Coronary artery (tissue), 2 donors: ENCODE data around the gene SESTD1.

Experiments
- DNase-seq: peaks from one replicate; pipeline ENCODE4 v3.0.0-alpha.2; 2017; ENCODE audit warnings: low spot score
- H3K27ac ChIP-seq, 2 donors: fragments of 200-600 bp; sonication (generic); one replicate each; pipeline ENCODE4 v1.5.1; 2016 to 2019
- H3K4me3 ChIP-seq: fragments of 200-600 bp; sonication (generic); 2 replicates; pipeline ENCODE4 v1.5.1; 2016; ENCODE audit warnings: mild to moderate bottlenecking, moderate library complexity
- TF ChIP-seq, protein P1 (sequence below): fragments of 200-600 bp; sonication (generic); IDR thresholded peaks from one replicate; pipeline ENCODE4 v1.5.1; 2019; ENCODE audit warnings: antibody characterized with exemption

The SESTD1 gene

DNA sequence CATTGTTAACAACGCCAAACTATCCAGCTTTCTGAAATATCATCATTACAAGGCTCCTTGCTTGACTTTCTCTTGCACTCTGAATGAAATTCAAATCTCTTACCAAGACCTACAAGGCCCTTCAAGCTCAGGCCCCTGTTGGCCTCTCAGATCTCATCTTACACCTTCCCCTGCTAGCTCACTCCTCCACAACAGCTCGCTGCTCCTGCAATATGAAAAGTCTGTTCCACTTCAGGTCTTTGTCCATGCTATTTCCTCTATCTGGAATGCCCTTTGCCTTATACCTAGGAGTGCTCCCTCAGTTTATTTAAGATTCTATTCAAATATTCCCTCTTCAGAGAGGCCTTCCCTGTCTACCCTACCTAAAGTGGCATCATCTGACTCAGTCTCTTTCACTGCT lies 91.7 kb downstream of the SESTD1 start:
- no peak overlapping the region for H3K27ac ChIP-seq
- no peak overlapping the region for H3K4me3 ChIP-seq
- TF ChIP-seq, protein P1, sequence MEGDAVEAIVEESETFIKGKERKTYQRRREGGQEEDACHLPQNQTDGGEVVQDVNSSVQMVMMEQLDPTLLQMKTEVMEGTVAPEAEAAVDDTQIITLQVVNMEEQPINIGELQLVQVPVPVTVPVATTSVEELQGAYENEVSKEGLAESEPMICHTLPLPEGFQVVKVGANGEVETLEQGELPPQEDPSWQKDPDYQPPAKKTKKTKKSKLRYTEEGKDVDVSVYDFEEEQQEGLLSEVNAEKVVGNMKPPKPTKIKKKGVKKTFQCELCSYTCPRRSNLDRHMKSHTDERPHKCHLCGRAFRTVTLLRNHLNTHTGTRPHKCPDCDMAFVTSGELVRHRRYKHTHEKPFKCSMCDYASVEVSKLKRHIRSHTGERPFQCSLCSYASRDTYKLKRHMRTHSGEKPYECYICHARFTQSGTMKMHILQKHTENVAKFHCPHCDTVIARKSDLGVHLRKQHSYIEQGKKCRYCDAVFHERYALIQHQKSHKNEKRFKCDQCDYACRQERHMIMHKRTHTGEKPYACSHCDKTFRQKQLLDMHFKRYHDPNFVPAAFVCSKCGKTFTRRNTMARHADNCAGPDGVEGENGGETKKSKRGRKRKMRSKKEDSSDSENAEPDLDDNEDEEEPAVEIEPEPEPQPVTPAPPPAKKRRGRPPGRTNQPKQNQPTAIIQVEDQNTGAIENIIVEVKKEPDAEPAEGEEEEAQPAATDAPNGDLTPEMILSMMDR, result no peak
- no peak for DNase-seq

DNA sequence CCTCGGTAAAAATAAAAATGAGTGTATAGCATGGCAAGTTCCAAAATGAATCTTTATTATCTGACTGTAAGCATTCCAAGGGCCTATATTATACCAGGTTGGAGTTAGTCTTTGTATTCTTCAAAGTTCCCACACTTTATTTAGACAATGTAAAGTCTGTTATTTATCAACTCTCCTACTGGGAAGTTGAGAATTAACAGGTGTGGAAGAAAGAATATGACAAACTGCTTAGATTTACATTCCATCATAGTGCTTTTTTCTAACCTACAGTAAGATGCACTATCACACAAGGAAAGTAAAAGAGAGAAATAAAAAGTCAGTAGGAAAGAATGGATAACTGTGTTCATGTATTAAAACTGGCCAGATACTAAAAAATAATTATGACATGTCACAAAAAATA lies 93.3 kb downstream of the SESTD1 start:
- no peak overlapping the region for H3K4me3 ChIP-seq

DNA sequence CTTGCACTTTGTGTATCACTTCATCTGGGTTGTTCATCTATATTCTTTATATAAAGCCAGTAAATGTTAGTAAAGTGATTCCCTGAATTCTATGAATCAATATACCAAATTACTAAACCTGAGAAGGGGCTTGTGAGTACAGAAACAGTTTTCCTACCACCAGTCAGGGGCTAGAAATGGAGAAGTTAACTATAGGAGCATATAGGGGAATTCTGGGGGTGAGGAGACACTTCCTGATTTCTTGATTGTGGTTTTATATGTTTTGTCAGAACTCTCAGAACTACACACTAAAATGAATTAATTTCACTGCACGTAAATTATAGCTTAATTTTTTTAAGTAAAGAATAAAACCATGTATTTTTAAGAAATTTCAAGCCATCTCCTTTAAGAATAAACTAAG lies 93.7 kb downstream of the SESTD1 start:
- TF ChIP-seq, protein P1, result no peak
- no peak for DNase-seq
- H3K27ac ChIP-seq, result no peak overlapping the region
- no peak overlapping the region for H3K4me3 ChIP-seq

More for the DNA sequence above, 93.3 kb downstream of the SESTD1 start:
- DNase-seq, result no peak
- TF ChIP-seq, protein P1, result no peak
- no peak overlapping the region for H3K27ac ChIP-seq

DNA sequence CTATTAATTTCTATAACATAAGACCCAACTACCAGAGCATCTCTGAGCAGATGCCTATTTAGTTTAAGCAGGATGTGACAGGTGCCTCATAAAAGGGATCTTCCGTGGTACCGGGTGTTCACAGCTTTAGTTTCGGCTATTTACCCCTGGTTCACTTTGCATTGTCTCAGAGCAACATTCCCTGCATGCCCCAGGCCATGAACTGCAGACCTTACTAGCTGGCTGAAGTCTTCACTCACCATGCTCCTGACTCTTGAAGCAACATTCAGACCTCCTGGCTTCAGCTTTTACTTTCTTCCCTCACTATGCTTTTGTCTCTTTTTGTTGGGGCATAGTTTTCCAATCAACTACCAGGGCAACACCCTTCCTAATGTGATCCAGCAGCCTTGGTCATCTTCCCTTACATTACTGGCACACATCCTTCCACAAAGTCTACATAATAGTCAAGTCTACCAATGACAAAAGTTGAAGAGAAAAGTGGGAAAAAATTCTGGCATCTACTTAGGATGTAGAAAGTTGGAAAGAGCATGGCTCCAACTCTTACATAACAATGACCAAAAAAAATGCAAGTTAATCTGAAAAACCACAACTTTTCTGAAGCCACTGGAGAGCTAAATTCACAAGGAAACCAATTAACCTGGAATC lies 99.2 kb downstream of the SESTD1 start:
- H3K27ac ChIP-seq, result no peak overlapping the region
- DNase-seq, result no peak
- TF ChIP-seq, protein P1, result no peak
- H3K4me3 ChIP-seq, result no peak overlapping the region

DNA sequence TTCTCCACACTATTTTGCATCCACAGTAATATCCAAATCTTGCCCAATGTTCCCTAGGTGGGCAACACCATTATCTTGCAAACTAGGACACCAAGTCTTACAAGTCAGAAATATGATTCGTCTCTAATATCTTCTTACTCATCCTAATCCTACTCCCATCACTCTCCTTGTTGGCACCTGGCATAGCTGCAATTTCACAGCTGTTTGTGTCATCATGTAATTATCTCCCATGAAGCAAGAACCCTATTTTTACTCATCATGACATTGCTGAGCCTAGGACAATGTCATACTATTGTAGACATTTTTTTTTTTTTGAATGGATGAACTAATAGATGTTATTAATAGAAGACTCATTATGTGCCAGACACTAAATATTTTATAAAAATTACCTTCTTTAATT lies 123.4 kb downstream of the SESTD1 start:
- TF ChIP-seq, protein P1, result no peak
- Histone ChIP-seq H3K4me3 (no peak overlapping the region), H3K27ac (no peak overlapping the region)
- no peak for DNase-seq

DNA sequence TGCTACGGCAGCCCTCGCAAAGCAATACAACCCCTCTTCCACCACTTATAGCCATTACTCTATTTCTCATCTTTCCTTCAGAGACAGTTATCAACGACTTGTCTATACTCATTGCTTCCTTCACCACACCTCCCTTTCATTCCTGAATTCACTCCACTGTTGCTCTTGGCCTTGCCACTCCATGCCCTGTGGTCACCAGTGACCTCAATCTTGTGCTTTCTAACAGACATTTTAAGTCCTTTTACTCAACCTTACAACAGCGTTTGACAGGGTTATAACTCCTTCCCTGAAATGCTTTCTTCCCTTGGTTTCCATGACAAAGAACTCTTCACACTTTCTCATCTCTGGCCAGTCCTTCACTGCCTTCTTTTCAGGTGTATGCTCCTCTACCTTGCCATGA lies 124.1 kb downstream of the SESTD1 start:
- TF ChIP-seq, protein P1, result no peak
- no peak overlapping the region for H3K27ac ChIP-seq
- no peak overlapping the region for H3K4me3 ChIP-seq
- no peak for DNase-seq

DNA sequence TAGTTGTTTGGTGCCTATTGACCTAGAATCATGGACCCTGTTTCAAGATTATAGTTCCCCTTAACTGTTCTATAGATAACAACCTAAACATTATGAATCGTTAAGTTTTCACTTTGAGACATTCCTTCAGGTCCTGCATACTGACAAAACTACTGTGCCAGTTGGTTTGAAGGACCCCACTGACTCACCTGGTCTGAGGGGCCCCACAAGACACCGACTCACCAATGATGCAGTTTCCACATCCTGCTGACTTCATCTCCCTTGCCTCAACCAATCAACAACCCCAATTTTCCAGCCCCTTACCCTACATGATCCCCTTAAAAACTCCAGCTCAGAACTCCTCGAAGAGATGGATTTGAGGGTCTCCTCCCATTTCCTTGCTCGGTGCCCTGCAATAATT lies 125.1 kb downstream of the SESTD1 start:
- no peak for DNase-seq
- H3K4me3 ChIP-seq, result no peak overlapping the region
- TF ChIP-seq, protein P1, result no peak
- H3K27ac ChIP-seq, result no peak overlapping the region
